ENCODE data around the gene TRIM44.
A peak's percentile ranks its signal among the peaks of the same experiment; 100 is the strongest.
"Not testable (repeated sequence)": the region's sequence is repeated elsewhere in the genome, so short reads cannot be mapped to it uniquely, and the experiment has no call there.

TRIM44 gene

DNA sequence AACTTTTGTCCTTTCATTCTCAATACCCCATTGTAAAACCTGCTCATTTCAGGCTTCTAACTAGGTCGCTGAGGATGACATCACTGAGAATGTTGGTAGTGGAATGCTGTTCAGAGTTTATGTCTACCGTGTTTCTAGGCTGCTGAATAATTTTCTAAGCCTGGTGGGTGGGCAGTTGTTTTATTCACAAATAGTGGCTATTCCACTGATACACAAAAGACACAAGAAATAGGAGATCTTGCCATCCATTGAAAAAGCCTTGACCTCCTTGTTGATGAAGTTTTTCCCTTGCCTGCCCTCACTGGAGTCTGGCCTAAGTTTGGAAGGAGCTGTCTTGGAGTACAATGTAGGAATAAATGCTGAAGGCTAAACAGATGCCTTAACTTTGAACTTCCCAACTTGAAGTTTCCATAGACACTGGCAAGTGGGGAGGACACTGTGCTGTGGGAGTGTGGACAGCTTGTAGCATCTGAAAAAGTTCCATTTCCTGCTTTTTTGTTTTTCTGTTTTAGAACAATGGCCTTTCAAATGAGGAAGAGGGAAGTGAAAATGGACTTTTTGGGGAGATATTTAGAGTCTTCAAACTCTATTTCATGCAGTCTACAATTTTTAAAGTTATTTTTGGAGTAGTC is 59.2 kb downstream of the TRIM44 start:
- DNase-seq: no peak

DNA sequence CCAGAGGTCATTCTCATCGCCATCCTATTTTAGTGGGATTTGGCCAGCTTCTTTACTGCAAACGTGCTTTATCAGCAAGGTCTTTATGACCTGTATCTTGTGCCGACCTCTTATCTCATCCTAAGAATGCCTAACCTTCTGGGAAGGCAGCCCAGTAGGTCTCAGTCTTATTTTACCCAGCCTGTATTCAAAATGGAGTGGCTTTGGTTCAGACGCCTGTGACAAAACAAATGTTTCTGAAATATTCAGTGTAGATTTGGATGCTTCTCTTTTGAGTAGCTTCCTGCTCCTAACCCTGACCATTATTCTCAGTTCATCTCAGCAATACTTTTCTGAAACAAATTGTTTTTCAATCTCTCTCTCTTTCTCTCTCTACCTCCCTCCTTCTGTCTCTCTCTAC is 60.1 kb downstream of the TRIM44 start:
- no peak for DNase-seq

DNA sequence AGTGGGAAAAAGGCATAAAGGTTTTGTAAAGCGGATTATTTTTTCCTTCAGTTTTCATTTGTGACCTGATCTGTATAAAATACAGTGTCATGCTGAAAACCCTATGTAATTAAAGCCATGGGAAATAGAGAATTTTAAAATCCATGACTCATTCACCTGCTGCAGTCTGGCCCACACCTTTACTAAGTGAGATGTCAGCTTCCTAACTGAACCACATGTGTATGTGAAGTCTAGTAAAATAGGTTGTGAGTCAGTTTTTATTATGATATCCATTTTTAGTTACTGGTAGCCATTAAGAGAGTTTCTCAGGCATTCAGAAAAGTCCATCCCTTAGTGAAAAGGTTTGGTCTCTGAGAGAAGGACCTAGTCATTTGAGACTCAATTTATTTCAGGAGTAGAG is 60.9 kb downstream of the TRIM44 start:
- DNase-seq: no peak

DNA sequence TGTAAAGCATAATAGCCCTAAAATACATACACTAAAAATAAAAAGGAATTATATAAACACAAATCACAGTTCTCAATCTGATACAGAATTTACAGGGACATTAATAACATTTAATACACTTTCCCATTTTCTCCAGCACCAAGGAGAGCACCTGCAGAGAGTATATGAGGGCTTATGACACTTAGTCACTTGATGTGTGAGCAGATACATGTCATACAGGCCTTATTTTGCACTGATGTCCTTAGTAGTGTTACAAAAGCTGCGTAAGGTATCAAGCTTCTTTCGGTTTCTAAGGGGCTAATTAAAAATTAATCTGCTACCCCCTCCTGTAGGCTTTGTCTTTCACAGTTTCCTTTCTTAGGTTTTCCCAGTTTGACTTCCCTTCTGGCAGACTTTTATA is 61.3 kb downstream of the TRIM44 start:
- no peak for DNase-seq

DNA sequence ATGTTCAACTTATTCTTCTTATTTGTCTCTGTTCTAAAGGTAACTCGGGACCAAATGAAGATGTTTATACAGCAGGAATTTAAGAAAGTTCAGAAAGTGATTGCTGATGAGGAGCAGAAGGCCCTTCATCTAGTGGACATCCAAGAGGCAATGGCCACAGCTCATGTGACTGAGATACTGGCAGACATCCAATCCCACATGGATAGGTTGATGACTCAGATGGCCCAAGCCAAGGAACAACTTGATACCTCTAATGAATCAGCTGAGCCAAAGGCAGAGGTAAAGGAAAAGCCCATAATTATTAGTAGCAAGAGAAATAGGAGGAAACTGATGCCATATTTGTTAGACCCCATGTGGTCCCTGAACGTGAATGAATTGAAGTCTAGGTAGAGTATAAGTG is 63.3 kb downstream of the TRIM44 start:
- DNase-seq: no peak

GRCh38 chr11:35727140-35727539 is 64.6 kb downstream of the TRIM44 start:
- DNase-seq: no peak

DNA sequence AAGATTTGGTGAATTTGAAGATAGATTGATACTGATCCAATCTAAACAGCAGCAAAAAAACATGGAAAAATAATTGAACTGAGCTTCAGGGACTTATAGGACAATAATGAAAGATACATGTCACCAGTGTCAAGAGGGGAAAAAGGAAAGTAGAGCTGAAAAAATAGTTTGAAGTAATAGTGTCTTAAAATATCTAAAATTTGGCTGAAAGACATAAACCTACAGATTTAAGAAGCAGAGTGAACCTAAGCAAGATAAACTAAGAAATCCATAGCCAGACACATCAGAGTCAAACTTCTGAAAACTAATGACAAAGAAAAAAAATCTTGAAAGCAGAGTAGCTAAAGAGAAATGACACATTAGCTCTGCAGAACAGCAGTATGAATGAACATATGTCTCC is 67.7 kb downstream of the TRIM44 start:
- no peak for DNase-seq

DNA sequence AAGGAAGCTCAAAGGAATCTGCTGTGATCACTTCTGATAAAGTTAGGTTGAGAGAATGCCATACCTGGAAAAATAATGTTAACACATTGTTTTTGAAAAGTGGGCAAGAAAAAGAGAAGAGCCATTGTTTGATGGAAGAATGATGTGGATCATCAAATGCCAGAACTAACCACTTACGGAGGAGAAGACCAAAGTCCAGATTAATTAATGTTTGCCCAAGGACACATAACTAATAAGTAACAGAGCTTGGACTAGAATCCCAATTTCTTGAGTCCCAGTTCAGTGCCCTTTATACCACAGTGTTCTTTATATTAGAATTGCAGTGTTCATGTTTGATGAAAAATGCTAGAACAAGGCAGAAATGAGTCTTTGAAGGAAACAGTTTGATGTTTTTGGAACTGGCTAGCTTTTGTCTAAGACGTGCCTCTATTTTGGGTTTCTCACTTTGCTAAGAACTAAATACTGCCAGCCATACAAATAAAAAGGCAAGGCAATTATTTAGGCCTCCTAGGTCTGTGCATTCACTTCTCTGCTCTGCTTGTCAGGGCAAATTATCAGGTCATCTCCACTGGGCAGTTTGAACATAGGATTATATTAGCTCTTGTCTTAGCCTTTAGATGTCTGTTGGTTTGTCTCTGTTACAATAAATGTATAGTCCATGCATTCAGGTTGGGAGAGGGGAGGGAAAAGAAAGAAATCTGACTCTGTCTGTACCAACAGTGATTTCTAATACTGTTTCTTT is 72.3 kb downstream of the TRIM44 start:
- no peak for DNase-seq

- DNase-seq: no peak
Measured at GRCh38 chr11:35735411-35735810, 72.8 kb downstream of the TRIM44 start.

GRCh38 chr11:35735903-35736302 is 73.3 kb downstream of the TRIM44 start:
- no peak for DNase-seq

GRCh38 chr11:35736952-35737351 is 74.4 kb downstream of the TRIM44 start:
- DNase-seq: no peak

GRCh38 chr11:35740061-35740799 is 77.7 kb downstream of the TRIM44 start:
- peak in 1 of 2 experiments; percentile 24 for DNase-seq

DNA sequence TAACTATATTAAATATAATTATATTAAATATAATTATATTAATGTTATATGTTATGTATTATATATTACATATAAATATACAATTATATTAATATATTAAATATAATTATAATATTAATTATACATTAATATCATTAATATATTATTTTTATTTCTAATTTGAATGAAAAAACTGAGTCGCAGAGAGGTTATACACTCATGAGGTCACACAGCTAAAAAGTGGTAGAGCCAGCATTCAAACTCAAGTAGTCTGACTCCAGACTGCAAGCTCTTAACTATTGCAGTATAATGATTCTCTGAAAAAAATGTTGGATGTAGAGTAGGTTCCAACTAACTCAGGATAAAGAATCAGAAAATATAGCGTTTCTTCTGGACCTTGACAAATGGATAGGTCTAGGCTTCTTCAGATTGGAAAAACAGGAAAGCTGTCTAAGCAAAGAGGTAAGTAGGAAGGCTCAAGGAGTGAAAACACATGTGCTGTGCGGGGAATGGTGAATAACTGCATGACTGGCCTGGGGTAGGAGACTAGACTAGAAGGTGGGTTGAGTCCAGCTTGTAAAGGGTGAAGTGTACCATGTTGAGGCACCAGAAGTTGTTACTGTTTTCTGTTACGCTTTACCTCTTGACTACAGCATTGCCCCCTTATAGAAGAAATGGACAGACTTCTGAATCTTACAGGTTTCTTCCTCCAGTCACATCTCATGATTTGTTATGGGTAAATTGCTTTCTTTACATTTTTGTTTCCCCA is 80.3 kb downstream of the TRIM44 start:
- DNase-seq: no peak

- peak in 1 of 2 experiments; percentile 22 for DNase-seq
Measured at GRCh38 chr11:35746356-35747153, 84.0 kb downstream of the TRIM44 start.

DNA sequence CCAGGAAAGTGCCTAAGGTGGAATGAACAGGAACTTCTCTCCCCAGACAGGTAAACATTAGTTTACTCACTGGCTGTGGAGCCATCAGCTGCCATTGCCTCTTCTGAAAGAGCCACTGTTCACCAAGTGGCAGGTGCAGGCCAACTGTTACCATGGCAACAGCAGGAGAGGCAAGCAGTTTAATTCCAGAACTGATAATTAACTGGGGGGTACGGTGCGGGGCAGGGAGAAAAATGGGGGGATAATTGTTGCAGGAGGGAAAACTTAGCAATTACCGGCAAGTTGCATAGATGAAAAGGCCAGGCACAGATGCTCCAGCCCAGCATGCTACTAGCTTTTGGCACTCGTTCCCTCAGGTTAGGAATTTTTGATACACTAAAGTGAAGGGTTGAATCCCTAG is 85.1 kb downstream of the TRIM44 start:
- DNase-seq: peak; percentile 87 to 97

- no peak for DNase-seq
Measured at GRCh38 chr11:35748644-35749043, 86.1 kb downstream of the TRIM44 start.

GRCh38 chr11:35750315-35750714 is 87.7 kb downstream of the TRIM44 start:
- DNase-seq: no peak

GRCh38 chr11:35750981-35751663 is 88.5 kb downstream of the TRIM44 start:
- no peak for DNase-seq

- DNase-seq: peak in 1 of 2 experiments; percentile 56
Measured at GRCh38 chr11:35751664-35752061, 89.1 kb downstream of the TRIM44 start.

DNA sequence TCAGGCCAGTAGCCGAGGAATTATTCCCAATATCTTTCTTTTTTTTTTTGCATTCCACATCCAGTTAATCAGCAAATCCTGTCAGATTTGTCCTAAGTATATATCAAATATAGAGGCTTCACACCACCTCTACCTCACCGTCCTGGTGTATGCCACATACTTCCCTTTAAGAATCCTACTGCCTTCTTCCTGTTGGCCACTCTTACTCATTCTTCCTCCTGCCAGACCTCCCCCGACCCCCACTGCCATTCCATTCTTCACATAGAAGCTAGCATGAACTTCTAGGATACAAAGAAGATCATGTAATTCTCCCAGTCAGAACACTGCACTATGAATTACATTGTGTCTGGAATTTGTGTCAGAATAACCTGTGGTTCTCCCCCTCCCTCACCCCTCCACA is 89.5 kb downstream of the TRIM44 start:
- DNase-seq: no peak

GRCh38 chr11:35753573-35753972 is 91.0 kb downstream of the TRIM44 start:
- peak; percentile 37 to 73 for DNase-seq

GRCh38 chr11:35759951-35760350 is 97.4 kb downstream of the TRIM44 start:
- DNase-seq: not testable (repeated sequence)
